Kidney (tissue), 14 donors: ENCODE results near the gene DYNC1I1. TPM values are rescaled to one million over a fixed set of nuclear protein-coding genes. Genes with fewer than 3 reads are reported as not detected.

Experiments
- DNase-seq, 5 donors: peaks; one replicate each; pipeline ENCODE4 v3.0.0-alpha.2; 2013 to 2020
- FAIRE-seq: peaks from 2 replicates; lab custom pipeline; 2012; peaks lifted over from hg19 to GRCh38; lab: Jason Lieb, UNC
- H3K27ac ChIP-seq, 2 donors: one replicate each; pipeline ENCODE4 v1.7.0; 2013; ENCODE audit warnings: low read depth in 2 of 2, low read length in 2 of 2, inconsistent platforms in 1 of 2
- H3K27me3 ChIP-seq: one replicate; pipeline ENCODE4 v1.7.1; 2013; ENCODE audit warnings: low read length, inconsistent platforms; ENCODE audit not compliant: control insufficient read depth, insufficient read depth
- H3K36me3 ChIP-seq, 3 donors: one replicate each; pipeline versions ENCODE4 v1.7.0 to v1.7.1; 2013; ENCODE audit warnings: low read length in 3 of 3, control low read depth in 1 of 3, inconsistent platforms in 1 of 3; ENCODE audit not compliant: insufficient read depth in 3 of 3, control insufficient read depth in 2 of 3
- H3K4me1 ChIP-seq, 3 donors: one replicate each; pipeline versions ENCODE4 v1.7.0 to v1.7.1; 2013; ENCODE audit warnings: low read length in 3 of 3, inconsistent platforms in 1 of 3, low read depth in 1 of 3; ENCODE audit not compliant: control insufficient read depth in 2 of 3, insufficient read depth in 2 of 3
- H3K4me3 ChIP-seq, 3 donors: one replicate each; pipeline versions ENCODE4 v1.7.0 to v1.8.1; 2013; ENCODE audit warnings: low read length in 3 of 3, control low read depth in 1 of 3, inconsistent platforms in 1 of 3
- H3K9ac ChIP-seq, 3 donors: one replicate each; pipeline versions ENCODE4 v1.7.0 to v1.7.1; 2013; ENCODE audit warnings: low read length in 3 of 3, control low read depth in 1 of 3, inconsistent platforms in 1 of 3
- H3K9me3 ChIP-seq, 3 donors: one replicate each; pipeline versions ENCODE4 v1.7.0 to v1.7.1; 2013; ENCODE audit warnings: low read length in 3 of 3, control low read depth in 1 of 3, inconsistent platforms in 1 of 3; ENCODE audit not compliant: control insufficient read depth in 2 of 3, insufficient read depth in 1 of 3
- CTCF ChIP-seq: IDR thresholded peaks from 3 replicates; pipeline ENCODE4 v1.5.1; 2012; ENCODE audit warnings: mild to moderate bottlenecking, moderate library complexity, borderline replicate concordance; ENCODE audit not compliant: insufficient read depth; ENCODE audit errors: extremely low read depth
- intact Hi-C: fragments of 100-400 bp; cut with DNase I; formaldehyde crosslinking; loops from one replicate; pipeline ENCODE4 v1.11.1; 2022
- polyA plus RNA-seq: library from polyadenylated mRNA; stranded (reverse); fragments of 350-450 nt; fragmentation: Illumina TruSeq; extraction: RNeasy Lipid Tissue Mini Kit (QIAGEN cat#74804); gene quantifications from one replicate; pipeline ENCODE4 v1.2.3, GENCODE V29; 2014; ENCODE audit warnings: low read depth, low replicate concordance; ENCODE audit not compliant: insufficient read depth
- total RNA-seq: library from RNA; stranded (reverse); fragmentation: NEBNext Ultra II Directional; extraction: Animal tissue kit (Norgen Biotek cat#: 25700); gene quantifications from one replicate; pipeline ENCODE4 v1.2.1, GENCODE V29; 2021
- donor health status: control.
- donor health status: control.
- donor health status: control.
- donor health status: control.
- donor health status: control.
- donor health status: DM: yes; HTN: yes; CAD: no.
- donor health status: Normal renal cell carcinoma (clear cell type).

DYNC1I1 gene
- total and polyA plus RNA-seq, 2 donors from 2014 or later = 2.3 to 2.6 TPM

GRCh38 chr7:96084881-96085553 lies 312.7 kb downstream of the DYNC1I1 start:
- intact Hi-C loops = no loop called here
- Histone ChIP-seq H3K9me3 (no peaks in the 10 kb centered on the region), H3K4me3 (no peak overlapping the region), H3K36me3 (no peaks in the 10 kb centered on the region), H3K4me1 (no peaks in the 10 kb centered on the region), H3K27me3 (no peaks in the 10 kb centered on the region), H3K9ac (no peak overlapping the region), H3K27ac (no peak overlapping the region)
- DNase-seq (no peak), FAIRE-seq (no peak)
- TF ChIP-seq CTCF = no peak

- no peak for TF ChIP-seq CTCF
- intact Hi-C loops = no loop called here
- no peaks in the 10 kb centered on the region for H3K27me3 ChIP-seq
- H3K4me1 ChIP-seq = no peaks in the 10 kb centered on the region
- H3K36me3 ChIP-seq = no peaks in the 10 kb centered on the region
- no peak for DNase-seq
- H3K27ac ChIP-seq = no peak overlapping the region
- no peaks in the 10 kb centered on the region for H3K9me3 ChIP-seq
- FAIRE-seq = no peak
- no peak overlapping the region for H3K9ac ChIP-seq
- no peak overlapping the region for H3K4me3 ChIP-seq
These were observed 313.6 kb downstream of the DYNC1I1 start for GRCh38 chr7:96085953-96086352.

- Histone ChIP-seq H3K27me3 (no peaks in the 10 kb centered on the region), H3K27ac (no peak overlapping the region), H3K36me3 (no peaks in the 10 kb centered on the region), H3K4me3 (no peak overlapping the region), H3K9ac (no peak overlapping the region), H3K9me3 (no peaks in the 10 kb centered on the region), H3K4me1 (no peaks in the 10 kb centered on the region)
- FAIRE-seq = no peak
- DNase-seq = no peak
- TF ChIP-seq CTCF = no peak
- intact Hi-C loops = no loop called here
These were observed 316.2 kb downstream of the DYNC1I1 start for GRCh38 chr7:96088579-96088978.

GRCh38 chr7:96089511-96089910 lies 317.2 kb downstream of the DYNC1I1 start:
- Histone ChIP-seq H3K9ac (no peak overlapping the region), H3K27ac (no peak overlapping the region), H3K9me3 (no peaks in the 10 kb centered on the region), H3K36me3 (no peaks in the 10 kb centered on the region), H3K4me3 (no peak overlapping the region), H3K27me3 (no peaks in the 10 kb centered on the region), H3K4me1 (no peaks in the 10 kb centered on the region)
- intact Hi-C loops = no loop called here
- no peak for TF ChIP-seq CTCF
- no peak for DNase-seq
- FAIRE-seq = no peak
